G401.6 (cell line): ENCODE measurements around the gene AKAP4.

Source experiments
- FAIRE-seq: peaks from 2 replicates; lab custom pipeline; 2012; peaks lifted over from hg19 to GRCh38; lab: Jason Lieb, UNC

Gene AKAP4

GRCh38 chrX:50200907-50201306 lies at the start of gene AKAP4:
Gene AKAP4 (minus strand): TSS chrX:50201007. CDS start chrX:50200889, 118 bp downstream.
- FAIRE-seq: no peak

- FAIRE-seq: no peak
Observed at GRCh38 chrX:50211510-50211909, 10.7 kb upstream of the AKAP4 start.

GRCh38 chrX:50206753-50207152 lies 5.9 kb upstream of the AKAP4 start:
- FAIRE-seq: no peak

GRCh38 chrX:50204364-50204899 lies 3.6 kb upstream of the AKAP4 start, which contains the start of gene CCNB3:
Gene CCNB3 (plus strand): TSS chrX:50204765. CDS start chrX:50285164, 80,399 bp downstream.
- peak; percentile 89 for FAIRE-seq

GRCh38 chrX:50202539-50202938 lies 1.7 kb upstream of the AKAP4 start:
- no peak for FAIRE-seq

- FAIRE-seq: no peak
Observed at GRCh38 chrX:50198348-50198747, 2.5 kb downstream of the AKAP4 start.

GRCh38 chrX:50188859-50189600 lies 11.8 kb downstream of the AKAP4 start:
- no peak for FAIRE-seq

- FAIRE-seq: no peak
Observed at GRCh38 chrX:50183891-50184290, 16.9 kb downstream of the AKAP4 start.

GRCh38 chrX:50180073-50180940 lies 20.5 kb downstream of the AKAP4 start:
- no peak for FAIRE-seq

GRCh38 chrX:50169717-50170116 lies 31.1 kb downstream of the AKAP4 start:
- no peak for FAIRE-seq

- no peak for FAIRE-seq
Observed at GRCh38 chrX:50168241-50168687, 32.5 kb downstream of the AKAP4 start.

GRCh38 chrX:50167366-50167765 lies 33.4 kb downstream of the AKAP4 start:
- FAIRE-seq: no peak

GRCh38 chrX:50165727-50166126 lies 35.1 kb downstream of the AKAP4 start:
- FAIRE-seq: no peak

GRCh38 chrX:50161127-50161526 lies 39.7 kb downstream of the AKAP4 start:
- no peak for FAIRE-seq

GRCh38 chrX:50158593-50158992 lies 42.2 kb downstream of the AKAP4 start:
- FAIRE-seq: no peak

GRCh38 chrX:50157545-50158135 lies 43.2 kb downstream of the AKAP4 start:
- no peak for FAIRE-seq

- no peak for FAIRE-seq
Observed at GRCh38 chrX:50154429-50154828, 46.4 kb downstream of the AKAP4 start.

GRCh38 chrX:50152456-50152855 lies 48.4 kb downstream of the AKAP4 start:
- FAIRE-seq: no peak

GRCh38 chrX:50147972-50148371 lies 52.8 kb downstream of the AKAP4 start:
- FAIRE-seq: no peak
